Stomach smooth muscle (tissue), 2 donors: ENCODE data around the gene UHRF2.

Source experiments
- H3K27ac ChIP-seq: one replicate; pipeline ENCODE4 v1.7.0; 2013; ENCODE audit warnings: mild to moderate bottlenecking, low read length, inconsistent platforms
- H3K27me3 ChIP-seq, 2 donors: one replicate each; pipeline ENCODE4 v1.7.0; 2013; ENCODE audit warnings: low read length in 2 of 2; ENCODE audit not compliant: insufficient read depth in 2 of 2, control insufficient read depth in 1 of 2
- H3K36me3 ChIP-seq, 2 donors: one replicate each; pipeline ENCODE4 v1.7.0; 2013; ENCODE audit warnings: low read length in 2 of 2; ENCODE audit not compliant: control insufficient read depth in 2 of 2, insufficient read depth in 2 of 2
- H3K4me1 ChIP-seq: one replicate; pipeline ENCODE4 v1.7.0; 2013; ENCODE audit warnings: low read length; ENCODE audit not compliant: control insufficient read depth, insufficient read depth
- H3K4me3 ChIP-seq, 2 donors: one replicate each; pipeline ENCODE4 v1.7.0; 2013; ENCODE audit warnings: low read length in 2 of 2
- H3K9ac ChIP-seq, 2 donors: one replicate each; pipeline ENCODE4 v1.7.0; 2013; ENCODE audit warnings: low read length in 2 of 2, mild to moderate bottlenecking in 1 of 2
- H3K9me3 ChIP-seq, 2 donors: one replicate each; pipeline ENCODE4 v1.7.0; 2013; ENCODE audit warnings: low read length in 2 of 2; ENCODE audit not compliant: control insufficient read depth in 2 of 2
- donor health status: healthy.
- donor health status: Pancreatic carcinoma.

UHRF2 gene

GRCh38 chr9:6484210-6484609 is 71.2 kb downstream of the UHRF2 start:
- Histone ChIP-seq H3K27ac (no peak overlapping the region), H3K9me3 (no peaks in the 10 kb centered on the region), H3K27me3 (no peaks in the 10 kb centered on the region), H3K36me3 (peaks cover 11 to 30% of the 10 kb centered on the region in 2 donors), H3K9ac (no peak overlapping the region), H3K4me1 (no peaks in the 10 kb centered on the region), H3K4me3 (no peak overlapping the region)

- H3K36me3 ChIP-seq = peaks cover 11 to 19% of the 10 kb centered on the region in 2 donors
Measured at GRCh38 chr9:6488395-6488794, 75.4 kb downstream of the UHRF2 start.

GRCh38 chr9:6489099-6489498 is 76.1 kb downstream of the UHRF2 start:
- peaks cover 14 to 21% of the 10 kb centered on the region in 2 donors for H3K36me3 ChIP-seq
- H3K9me3 ChIP-seq = no peaks in the 10 kb centered on the region
- no peaks in the 10 kb centered on the region for H3K4me1 ChIP-seq
- no peaks in the 10 kb centered on the region for H3K27me3 ChIP-seq
- H3K4me3 ChIP-seq = no peak overlapping the region
- H3K9ac ChIP-seq = no peak overlapping the region
- no peak overlapping the region for H3K27ac ChIP-seq

More at GRCh38 chr9:6488395-6488794, 75.4 kb downstream of the UHRF2 start:
- Histone ChIP-seq H3K27ac (no peak overlapping the region), H3K9me3 (no peaks in the 10 kb centered on the region), H3K9ac (no peak overlapping the region), H3K4me3 (no peak overlapping the region), H3K27me3 (no peaks in the 10 kb centered on the region), H3K4me1 (no peaks in the 10 kb centered on the region)

- no peaks in the 10 kb centered on the region for H3K9me3 ChIP-seq
- H3K4me1 ChIP-seq = no peaks in the 10 kb centered on the region
- peaks cover 10 to 26% of the 10 kb centered on the region in 2 donors for H3K36me3 ChIP-seq
- H3K4me3 ChIP-seq = no peak overlapping the region
- H3K27ac ChIP-seq = no peak overlapping the region
- H3K9ac ChIP-seq = no peak overlapping the region
- no peaks in the 10 kb centered on the region for H3K27me3 ChIP-seq
Measured at GRCh38 chr9:6490863-6491262, 77.9 kb downstream of the UHRF2 start.

- H3K9ac ChIP-seq = no peak overlapping the region
- peaks cover 20 to 25% of the 10 kb centered on the region in 2 donors for H3K36me3 ChIP-seq
Measured at GRCh38 chr9:6495466-6495865, 82.5 kb downstream of the UHRF2 start.

GRCh38 chr9:6498982-6499381 is 86.0 kb downstream of the UHRF2 start:
- Histone ChIP-seq H3K27me3 (no peaks in the 10 kb centered on the region), H3K9ac (no peak overlapping the region), H3K27ac (no peak overlapping the region), H3K4me3 (no peak overlapping the region), H3K9me3 (no peaks in the 10 kb centered on the region), H3K36me3 (peaks cover 27 to 35% of the 10 kb centered on the region in 2 donors), H3K4me1 (no peaks in the 10 kb centered on the region)

More at GRCh38 chr9:6495466-6495865, 82.5 kb downstream of the UHRF2 start:
- no peaks in the 10 kb centered on the region for H3K4me1 ChIP-seq
- no peak overlapping the region for H3K4me3 ChIP-seq
- no peak overlapping the region for H3K27ac ChIP-seq
- H3K9me3 ChIP-seq = no peaks in the 10 kb centered on the region
- H3K27me3 ChIP-seq = no peaks in the 10 kb centered on the region

GRCh38 chr9:6501526-6502210 is 88.7 kb downstream of the UHRF2 start:
- Histone ChIP-seq H3K9ac (no peak overlapping the region), H3K36me3 (peaks cover 31 to 33% of the 10 kb centered on the region in 2 donors)

GRCh38 chr9:6502399-6502798 is 89.4 kb downstream of the UHRF2 start:
- Histone ChIP-seq H3K27ac (no peak overlapping the region), H3K9ac (no peak overlapping the region), H3K27me3 (no peaks in the 10 kb centered on the region), H3K4me3 (no peak overlapping the region), H3K36me3 (peaks cover 25 to 28% of the 10 kb centered on the region in 2 donors), H3K9me3 (no peaks in the 10 kb centered on the region), H3K4me1 (no peaks in the 10 kb centered on the region)

More at GRCh38 chr9:6501526-6502210, 88.7 kb downstream of the UHRF2 start:
- H3K27me3 ChIP-seq = no peaks in the 10 kb centered on the region
- H3K27ac ChIP-seq = no peak overlapping the region
- H3K4me3 ChIP-seq = no peak overlapping the region
- H3K9me3 ChIP-seq = no peaks in the 10 kb centered on the region
- H3K4me1 ChIP-seq = no peaks in the 10 kb centered on the region

- Histone ChIP-seq H3K27me3 (no peaks in the 10 kb centered on the region), H3K36me3 (peaks cover 18 to 32% of the 10 kb centered on the region in 2 donors), H3K9ac (no peak overlapping the region), H3K4me1 (no peaks in the 10 kb centered on the region), H3K27ac (no peak overlapping the region), H3K4me3 (no peak overlapping the region), H3K9me3 (no peaks in the 10 kb centered on the region)
Measured at GRCh38 chr9:6506571-6506970, 93.6 kb downstream of the UHRF2 start.

GRCh38 chr9:6512085-6512657 is 99.2 kb downstream of the UHRF2 start:
- peaks cover 7 to 16% of the 10 kb centered on the region in 2 donors for H3K36me3 ChIP-seq
- H3K27me3 ChIP-seq = no peaks in the 10 kb centered on the region
- H3K9ac ChIP-seq = no peak overlapping the region
- no peaks in the 10 kb centered on the region for H3K4me1 ChIP-seq
- H3K27ac ChIP-seq = no peak overlapping the region
- no peak overlapping the region for H3K4me3 ChIP-seq
- no peaks in the 10 kb centered on the region for H3K9me3 ChIP-seq

- Histone ChIP-seq H3K36me3 (no peaks in the 10 kb centered on the region), H3K9me3 (peaks cover 0 to 2% of the 10 kb centered on the region in 2 donors), H3K4me1 (no peaks in the 10 kb centered on the region), H3K27ac (no peak overlapping the region), H3K27me3 (no peaks in the 10 kb centered on the region), H3K4me3 (no peak overlapping the region), H3K9ac (no peak overlapping the region)
Measured at GRCh38 chr9:6522263-6522662, 109.3 kb downstream of the UHRF2 start.
